GM12874 (cell line): Measurements from ENCODE around the gene MEAF6.

Source experiments
- TF ChIP-seq, protein P1 (sequence below): IDR thresholded peaks from 2 replicates; pipeline ENCODE4 v1.5.1; 2011; ENCODE audit warnings: low read depth, mild to moderate bottlenecking, control low read depth, low read length, moderate library complexity; ENCODE audit not compliant: insufficient read depth

MEAF6 gene

DNA sequence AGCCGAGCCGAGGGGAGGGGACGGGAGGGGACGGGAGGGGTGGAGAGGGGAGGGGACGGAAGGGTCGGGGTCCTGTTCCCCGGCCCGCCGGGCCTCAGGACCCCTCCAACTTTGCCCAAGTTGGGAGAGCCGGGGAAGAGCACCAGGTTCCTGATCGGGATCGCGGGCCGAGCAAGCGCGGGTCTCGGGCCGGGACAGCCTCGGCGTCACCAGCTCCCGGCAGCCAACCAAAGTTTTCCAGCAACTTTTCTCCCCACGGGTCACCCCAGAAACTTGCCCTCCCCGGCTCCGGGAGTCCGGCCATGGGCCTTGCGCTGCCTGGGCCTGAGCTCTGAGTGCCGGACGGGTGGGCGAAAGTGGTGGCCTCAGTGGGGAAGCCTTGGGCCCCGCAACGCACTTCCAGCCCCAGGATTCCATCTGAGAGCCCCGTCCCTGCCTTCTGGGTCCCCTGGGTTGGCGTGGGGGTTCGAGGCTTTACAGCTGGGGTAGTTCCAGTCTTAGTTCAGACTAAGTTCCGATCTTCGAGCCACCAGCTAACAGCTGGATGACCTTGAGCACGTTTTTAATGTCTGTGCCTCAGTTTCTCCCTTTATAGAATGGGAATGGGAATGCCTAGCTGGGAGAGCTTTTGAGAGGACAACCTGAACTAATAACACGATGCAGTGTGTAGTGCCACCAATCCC, 39.7 kb downstream of the MEAF6 start:
- TF ChIP-seq, protein P1, sequence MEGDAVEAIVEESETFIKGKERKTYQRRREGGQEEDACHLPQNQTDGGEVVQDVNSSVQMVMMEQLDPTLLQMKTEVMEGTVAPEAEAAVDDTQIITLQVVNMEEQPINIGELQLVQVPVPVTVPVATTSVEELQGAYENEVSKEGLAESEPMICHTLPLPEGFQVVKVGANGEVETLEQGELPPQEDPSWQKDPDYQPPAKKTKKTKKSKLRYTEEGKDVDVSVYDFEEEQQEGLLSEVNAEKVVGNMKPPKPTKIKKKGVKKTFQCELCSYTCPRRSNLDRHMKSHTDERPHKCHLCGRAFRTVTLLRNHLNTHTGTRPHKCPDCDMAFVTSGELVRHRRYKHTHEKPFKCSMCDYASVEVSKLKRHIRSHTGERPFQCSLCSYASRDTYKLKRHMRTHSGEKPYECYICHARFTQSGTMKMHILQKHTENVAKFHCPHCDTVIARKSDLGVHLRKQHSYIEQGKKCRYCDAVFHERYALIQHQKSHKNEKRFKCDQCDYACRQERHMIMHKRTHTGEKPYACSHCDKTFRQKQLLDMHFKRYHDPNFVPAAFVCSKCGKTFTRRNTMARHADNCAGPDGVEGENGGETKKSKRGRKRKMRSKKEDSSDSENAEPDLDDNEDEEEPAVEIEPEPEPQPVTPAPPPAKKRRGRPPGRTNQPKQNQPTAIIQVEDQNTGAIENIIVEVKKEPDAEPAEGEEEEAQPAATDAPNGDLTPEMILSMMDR, result no peak

DNA sequence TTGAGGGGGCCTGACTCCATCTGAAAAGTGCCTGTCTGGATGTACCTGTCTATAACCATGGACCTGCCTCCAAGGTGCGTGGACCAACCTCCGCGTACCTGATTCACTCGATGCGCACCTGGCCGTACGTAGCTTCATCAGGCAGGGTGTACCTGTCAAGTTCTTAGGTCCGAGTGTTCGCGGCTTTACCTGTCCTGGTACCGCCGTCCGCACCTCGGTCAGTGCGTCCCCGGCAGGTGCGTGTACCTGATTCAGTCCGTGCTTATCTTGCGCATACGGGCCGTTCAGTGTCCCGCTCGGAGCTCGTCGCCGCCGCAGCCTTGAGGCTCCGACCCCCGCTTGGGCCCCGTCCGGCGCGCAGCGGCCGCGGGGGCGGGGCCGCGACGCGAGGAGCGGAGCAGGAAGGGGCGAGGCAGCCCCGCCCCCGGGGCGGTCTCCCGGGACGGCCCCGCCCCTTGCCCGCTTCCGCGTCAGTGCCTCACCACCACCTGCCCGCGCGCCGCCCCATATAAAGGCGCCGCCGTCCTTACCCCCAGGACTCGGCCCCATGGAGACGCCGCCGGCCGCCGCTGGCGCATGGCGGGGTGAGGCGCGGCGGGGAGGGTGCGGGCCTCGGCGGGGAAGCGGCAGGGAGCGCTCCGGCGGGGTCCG, 40.4 kb downstream of the MEAF6 start, which contains the start of gene ZC3H12A:
TSS of gene ZC3H12A (plus strand) at position 535 of the 651 bp plus-strand sequence. CDS start 917 bp downstream, outside the sequence.
- TF ChIP-seq, protein P1, result no peak

DNA sequence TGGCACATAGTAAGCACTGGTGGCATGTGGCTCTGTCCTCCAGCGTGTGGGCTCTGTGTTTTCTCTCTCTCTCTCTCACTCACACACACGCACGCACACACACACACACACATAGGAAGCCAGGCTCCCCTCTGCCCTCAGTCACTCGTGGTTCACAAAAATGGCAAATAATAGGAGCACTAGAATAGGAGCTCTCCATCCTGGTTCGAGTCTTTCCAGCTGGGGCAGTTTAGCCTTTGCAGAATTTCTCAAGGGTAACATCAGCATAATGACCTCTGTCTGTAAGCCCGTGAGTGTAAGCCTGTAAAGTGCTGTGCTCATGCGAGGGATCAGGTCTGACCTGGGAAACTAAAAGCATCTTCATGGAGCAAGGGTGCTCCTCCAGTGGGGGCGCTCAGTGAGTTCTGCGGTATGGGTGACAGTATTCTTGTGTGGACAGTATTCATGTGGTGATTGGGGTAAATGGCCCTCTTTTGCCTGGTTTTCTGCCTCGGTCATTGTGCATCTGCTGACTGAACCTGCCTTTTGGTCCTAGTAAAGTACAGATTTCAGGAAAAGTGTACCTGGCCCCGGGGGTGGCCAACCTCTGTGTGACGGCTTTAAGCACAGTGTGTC, 41.0 kb downstream of the MEAF6 start:
- TF ChIP-seq, protein P1, result 0 out of 2 replicates have a peak, but pooled peaks have one; percentile 10

DNA sequence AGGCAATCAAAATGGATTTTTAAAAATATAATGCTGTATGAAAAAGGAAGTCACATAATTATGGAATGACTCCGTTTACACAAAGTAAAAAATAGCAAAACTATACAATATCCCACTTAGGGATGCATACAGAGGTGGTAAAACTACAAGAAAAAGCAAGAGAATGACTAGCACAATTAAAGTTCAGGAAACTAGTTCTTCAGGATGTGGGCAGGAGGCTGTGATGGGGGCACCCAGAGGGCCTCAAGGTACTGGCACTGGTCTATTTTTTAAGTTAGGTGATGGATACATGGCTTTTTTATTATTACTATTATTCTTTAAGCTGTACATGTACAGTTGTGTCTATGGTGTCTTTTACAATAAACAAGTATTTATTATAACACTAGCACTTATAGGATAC, 41.6 kb downstream of the MEAF6 start:
- TF ChIP-seq, protein P1, result no peak

DNA sequence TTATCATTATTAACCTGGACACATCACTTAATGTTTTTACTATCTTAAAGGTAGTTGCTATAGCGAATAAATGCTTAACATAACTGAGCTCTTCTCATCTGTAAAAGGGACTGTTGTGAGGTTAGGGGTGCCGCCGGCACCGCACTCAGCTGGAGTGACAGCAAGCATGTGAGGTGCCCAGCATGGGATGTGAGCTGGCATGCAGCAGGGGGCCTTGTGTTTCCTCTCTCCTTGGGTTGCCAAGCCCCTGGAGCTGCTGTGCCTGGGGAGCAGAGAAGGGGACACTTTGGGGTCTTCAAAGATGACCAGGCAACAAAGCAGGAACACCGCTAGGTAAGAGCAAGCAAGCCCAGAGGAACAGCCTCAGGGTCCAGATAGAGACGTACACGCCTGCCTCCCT, 42.3 kb downstream of the MEAF6 start:
- TF ChIP-seq, protein P1, result no peak

DNA sequence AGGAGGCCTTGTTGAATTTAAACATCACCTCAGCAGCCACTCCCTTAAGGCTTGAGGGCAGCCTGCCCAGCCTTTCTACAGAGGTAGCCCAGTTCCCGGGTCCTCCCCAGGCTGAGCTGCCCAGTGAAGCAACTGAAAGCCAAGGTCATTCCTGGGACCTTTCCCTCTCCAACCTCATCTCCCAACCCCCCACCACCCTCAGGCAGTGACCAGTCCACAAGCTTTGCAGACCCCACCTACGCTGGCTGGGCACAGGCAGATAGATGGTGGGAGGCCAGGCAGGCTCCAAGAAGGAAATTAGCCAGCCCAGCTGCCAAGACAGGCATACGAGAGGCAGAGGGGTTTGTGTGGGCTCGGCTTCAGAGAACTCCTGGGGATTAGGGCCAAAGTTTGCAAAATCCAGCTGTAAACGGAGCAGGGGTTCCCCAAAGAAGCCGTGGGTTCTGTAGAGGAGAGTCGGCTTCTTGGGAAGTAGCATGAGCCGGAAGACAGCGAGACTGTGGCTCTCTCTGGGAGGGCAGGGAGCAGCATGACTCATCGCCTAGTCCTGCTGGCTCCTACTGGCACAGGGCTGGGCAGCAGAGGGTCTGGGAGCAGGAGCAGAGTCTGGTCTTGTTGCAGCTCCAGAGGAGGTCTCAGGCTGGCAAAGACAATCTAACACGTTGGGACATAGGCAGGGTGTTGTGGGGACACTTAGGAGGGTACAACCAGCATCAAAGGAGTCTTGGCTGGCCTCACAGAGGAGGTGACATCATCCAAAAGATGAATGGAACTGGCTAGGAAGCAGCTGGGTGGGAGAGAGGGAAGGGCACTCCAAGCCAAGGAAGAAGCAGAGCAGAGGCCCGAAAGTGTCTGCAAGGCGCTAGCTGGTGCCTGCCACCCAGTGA, 43.0 kb downstream of the MEAF6 start:
- TF ChIP-seq, protein P1, result no peak
